Prostate gland (tissue), 2 donors: ENCODE results near the gene IRGQ. TPM values are rescaled to one million over a fixed set of nuclear protein-coding genes. Genes with fewer than 3 reads are reported as not detected.
"Not testable (repeated sequence)": the region's sequence is repeated elsewhere in the genome, so short reads cannot be mapped to it uniquely, and the experiment has no call there.

Source experiments
- DNase-seq: peaks from one replicate; pipeline ENCODE4 v3.0.0-alpha.2; 2019; ENCODE audit warnings: low spot score
- H3K27ac ChIP-seq, 2 donors: fragments of 200-600 bp; sonication (generic); 2 replicates each; pipeline ENCODE4 v1.5.1; 2017 to 2019
- H3K27me3 ChIP-seq: fragments of 200-600 bp; sonication (generic); replicated peaks from 2 replicates; pipeline ENCODE4 v1.5.1; 2019; ENCODE audit not compliant: insufficient read depth
- H3K36me3 ChIP-seq, 2 donors: fragments of 200-600 bp; sonication (generic); 1 replicate in 1 of 2; 2 replicates in 1 of 2; pipeline versions ENCODE4 v1.5.1 to v1.8.1; 2017 to 2019
- H3K4me1 ChIP-seq: fragments of 200-600 bp; sonication (generic); replicated peaks from 2 replicates; pipeline ENCODE4 v1.5.1; 2019
- H3K4me3 ChIP-seq, 2 donors: fragments of 200-600 bp; sonication (generic); 2 replicates each; pipeline ENCODE4 v1.5.1; 2017 to 2019
- H3K9me3 ChIP-seq: fragments of 200-600 bp; sonication (generic); 2 replicates; pipeline ENCODE4 v1.5.1; 2017
- POLR2A ChIP-seq: fragments of 450-650 bp; IDR thresholded peaks from one replicate; pipeline ENCODE4 v1.6.1; 2016; ENCODE audit warnings: antibody characterized with exemption, mild to moderate bottlenecking
- POLR2AphosphoS5 ChIP-seq: sonication (generic); formaldehyde crosslinking; IDR thresholded peaks from one replicate; pipeline ENCODE4 v1.6.1; 2017; ENCODE audit warnings: antibody characterized with exemption
- WGBS: methylation state at CpG from one replicate; pipeline ENCODE4 v1.1.5; 2018; 5-methylcytosine and 5-hydroxymethylcytosine counted together
- intact Hi-C: fragments of 100-400 bp; cut with DNase I; formaldehyde crosslinking; loops from one replicate; pipeline ENCODE4 v1.14.2; 2022
- total RNA-seq, 2 donors: library from RNA; depleted of rRNA; stranded (reverse); fragments of >200 nt; gene quantifications; one replicate each; pipeline ENCODE4 v1.1.0, GENCODE V29; 2016
- TF ChIP-seq, protein P1 (sequence below), 4 experiments: fragments of 200-600 bp in 2 of 4; fragments of 450-650 bp in 2 of 4; sonication (generic) in 2 of 4; IDR thresholded peaks; 1 replicate in 3 of 4; 2 replicates in 1 of 4; pipeline ENCODE4 v1.5.1; 2016 to 2019; ENCODE audit warnings: antibody characterized with exemption in 4 of 4, mild to moderate bottlenecking in 2 of 4, moderate library complexity in 2 of 4

The IRGQ gene
- total RNA-seq, 2 donors from 2014 or later = 28.3 to 30.4 TPM

DNA sequence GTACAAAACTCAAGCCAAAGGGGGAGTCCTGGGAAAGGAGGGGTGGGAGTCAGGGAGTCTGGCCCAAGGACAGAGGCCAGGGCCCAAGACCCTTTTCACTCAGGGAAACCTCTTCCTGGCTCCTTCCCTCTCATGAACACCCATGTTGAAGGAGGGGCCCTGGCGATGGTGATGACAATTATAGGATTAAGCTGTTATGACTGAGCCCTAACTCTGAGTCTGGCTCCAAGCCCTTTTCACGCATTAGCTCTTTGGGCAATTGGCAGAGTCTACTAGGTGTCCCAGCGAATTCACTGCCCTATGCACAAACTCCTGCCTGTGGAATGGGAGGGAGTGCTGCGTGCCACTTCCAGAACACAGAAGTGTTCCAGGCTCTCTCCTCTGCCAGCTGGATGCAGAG is 42.3 kb downstream of the IRGQ start:
- Histone ChIP-seq H3K27me3 (no peaks in the 10 kb centered on the region), H3K4me1 (no peaks in the 10 kb centered on the region), H3K4me3 (no peak overlapping the region), H3K36me3 (peaks cover 6 to 11% of the 10 kb centered on the region in 2 donors), H3K27ac (no peak overlapping the region), H3K9me3 (no peaks in the 10 kb centered on the region)
- intact Hi-C loops = no loop called here
- WGBS = 86% methylated on average over 4 of the region's 4 CpGs
- DNase-seq = no peak
- TF ChIP-seq POLR2AphosphoS5 (no peak), POLR2A (no peak)
- TF ChIP-seq, protein P1, sequence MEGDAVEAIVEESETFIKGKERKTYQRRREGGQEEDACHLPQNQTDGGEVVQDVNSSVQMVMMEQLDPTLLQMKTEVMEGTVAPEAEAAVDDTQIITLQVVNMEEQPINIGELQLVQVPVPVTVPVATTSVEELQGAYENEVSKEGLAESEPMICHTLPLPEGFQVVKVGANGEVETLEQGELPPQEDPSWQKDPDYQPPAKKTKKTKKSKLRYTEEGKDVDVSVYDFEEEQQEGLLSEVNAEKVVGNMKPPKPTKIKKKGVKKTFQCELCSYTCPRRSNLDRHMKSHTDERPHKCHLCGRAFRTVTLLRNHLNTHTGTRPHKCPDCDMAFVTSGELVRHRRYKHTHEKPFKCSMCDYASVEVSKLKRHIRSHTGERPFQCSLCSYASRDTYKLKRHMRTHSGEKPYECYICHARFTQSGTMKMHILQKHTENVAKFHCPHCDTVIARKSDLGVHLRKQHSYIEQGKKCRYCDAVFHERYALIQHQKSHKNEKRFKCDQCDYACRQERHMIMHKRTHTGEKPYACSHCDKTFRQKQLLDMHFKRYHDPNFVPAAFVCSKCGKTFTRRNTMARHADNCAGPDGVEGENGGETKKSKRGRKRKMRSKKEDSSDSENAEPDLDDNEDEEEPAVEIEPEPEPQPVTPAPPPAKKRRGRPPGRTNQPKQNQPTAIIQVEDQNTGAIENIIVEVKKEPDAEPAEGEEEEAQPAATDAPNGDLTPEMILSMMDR (IDR thresholded peaks at IDR 0.05) = no peak

DNA sequence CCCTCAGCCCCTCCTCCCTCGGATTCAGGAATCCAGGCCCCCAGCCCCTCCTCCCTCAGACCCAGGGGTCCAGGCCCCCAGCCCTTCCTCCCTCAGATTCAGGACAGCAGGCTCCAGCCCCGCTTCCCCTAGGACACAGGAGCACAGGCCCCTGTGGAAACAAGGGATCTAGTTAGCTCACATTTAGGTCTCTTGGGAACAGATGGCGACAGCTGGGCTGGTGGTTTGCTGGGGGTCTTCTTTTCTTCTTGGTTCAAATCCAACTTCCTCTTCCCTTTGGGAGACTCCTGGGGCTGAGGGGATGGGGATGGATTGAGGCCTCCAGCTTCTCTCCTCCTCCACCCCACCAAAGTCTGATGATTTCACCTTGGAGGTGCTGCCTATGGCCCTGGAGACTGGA is 43.3 kb downstream of the IRGQ start:
- Histone ChIP-seq H3K4me1 (no peaks in the 10 kb centered on the region), H3K4me3 (no peak overlapping the region), H3K9me3 (no peaks in the 10 kb centered on the region), H3K36me3 (peaks cover 6 to 11% of the 10 kb centered on the region in 2 donors), H3K27me3 (no peaks in the 10 kb centered on the region), H3K27ac (no peak overlapping the region)
- intact Hi-C loops = no loop called here
- WGBS = 96% methylated on average over 3 of the region's 3 CpGs
- no peak for DNase-seq
- TF ChIP-seq POLR2AphosphoS5 (no peak), POLR2A (no peak)
- TF ChIP-seq, protein P1 (IDR thresholded peaks at IDR 0.05) = no peak

DNA sequence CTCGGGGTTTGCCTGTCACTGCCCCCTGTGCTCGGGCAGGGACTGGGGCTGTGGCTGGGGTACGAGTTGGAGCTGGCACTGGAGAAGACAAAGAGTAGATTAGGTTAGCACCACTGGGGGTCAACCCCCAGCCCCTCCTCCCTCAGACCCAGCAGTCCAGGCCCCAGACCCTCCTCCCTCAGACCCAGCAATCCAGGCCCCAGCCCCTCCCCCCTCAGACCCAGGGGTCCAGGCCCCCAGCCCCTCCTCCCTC is 43.8 kb downstream of the IRGQ start:
- Histone ChIP-seq H3K4me1 (no peaks in the 10 kb centered on the region), H3K27me3 (no peaks in the 10 kb centered on the region), H3K9me3 (no peaks in the 10 kb centered on the region), H3K4me3 (no peak overlapping the region), H3K27ac (no peak overlapping the region), H3K36me3 (peaks cover 6 to 11% of the 10 kb centered on the region in 2 donors)
- no peak for DNase-seq
- 86% methylated on average over 3 of the region's 3 CpGs for WGBS
- intact Hi-C loops = no loop called here
- TF ChIP-seq POLR2A (no peak), POLR2AphosphoS5 (no peak)
- TF ChIP-seq, protein P1 (IDR thresholded peaks at IDR 0.05) = no peak

- DNase-seq = no peak
- Histone ChIP-seq H3K4me1 (no peaks in the 10 kb centered on the region), H3K4me3 (no peak overlapping the region), H3K27ac (no peak overlapping the region), H3K27me3 (no peaks in the 10 kb centered on the region), H3K36me3 (peaks cover 6 to 11% of the 10 kb centered on the region in 2 donors), H3K9me3 (no peaks in the 10 kb centered on the region)
- intact Hi-C loops = no loop called here
- TF ChIP-seq POLR2A = no peak
- TF ChIP-seq POLR2AphosphoS5 = no peak
- TF ChIP-seq, protein P1 (IDR thresholded peaks at IDR 0.05) = no peak
- WGBS = 96% methylated on average over 23 of the region's 23 CpGs
These were observed 44.3 kb downstream of the IRGQ start for GRCh38 chr19:43551399-43552197.

DNA sequence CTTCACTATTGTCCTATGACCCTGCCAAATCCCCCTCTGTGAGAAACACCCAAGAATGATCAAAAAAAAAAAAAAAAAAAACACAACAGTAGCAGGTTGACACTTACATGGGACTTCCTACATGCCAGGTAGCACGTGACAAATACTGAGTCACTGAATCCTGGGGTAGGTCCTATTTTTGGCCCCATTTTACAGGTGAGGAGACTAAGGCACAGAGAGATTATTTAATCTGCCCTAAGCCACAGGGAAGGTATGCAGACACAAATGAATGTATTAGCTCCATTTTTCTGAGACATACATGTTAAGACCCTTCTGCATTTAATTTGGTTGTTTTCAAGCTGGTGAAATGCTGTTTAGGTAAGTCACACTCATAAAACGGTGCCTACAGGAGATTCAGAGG is 47.2 kb downstream of the IRGQ start:
- Histone ChIP-seq H3K4me1 (no peaks in the 10 kb centered on the region), H3K36me3 (peaks cover 7 to 15% of the 10 kb centered on the region in 2 donors), H3K27ac (no peak overlapping the region), H3K9me3 (no peaks in the 10 kb centered on the region), H3K27me3 (no peaks in the 10 kb centered on the region), H3K4me3 (no peak overlapping the region)
- 90% methylated on average over 2 of the region's 2 CpGs for WGBS
- TF ChIP-seq POLR2A (no peak), POLR2AphosphoS5 (no peak)
- TF ChIP-seq, protein P1 (IDR thresholded peaks at IDR 0.05) = no peak
- no peak for DNase-seq
- intact Hi-C loops = no loop called here

DNA sequence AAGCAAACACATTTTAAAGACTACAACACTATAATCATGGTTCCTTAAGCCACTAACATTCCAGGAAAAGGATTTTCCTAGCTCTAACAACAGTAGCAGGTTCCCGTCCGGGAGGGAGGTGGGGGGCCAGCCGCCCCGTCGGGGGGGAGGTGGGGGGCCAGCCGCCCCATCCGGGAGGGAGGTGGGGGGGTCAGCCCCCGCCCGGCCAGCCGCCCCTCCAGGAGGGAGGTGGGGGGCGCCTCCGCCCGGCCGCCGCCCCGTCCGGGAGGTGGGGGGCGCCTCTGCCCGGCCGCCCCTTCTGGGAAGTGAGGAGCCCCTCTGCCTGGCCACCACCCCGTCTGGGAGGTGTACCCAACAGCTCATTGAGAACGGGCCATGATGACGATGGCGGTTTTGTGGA is 48.0 kb downstream of the IRGQ start:
- H3K27me3 ChIP-seq, H3K4me3 ChIP-seq, H3K9me3 ChIP-seq, DNase-seq, H3K27ac ChIP-seq, intact Hi-C loops, H3K4me1 ChIP-seq: not testable (repeated sequence)
- 89% methylated on average over 15 of the region's 24 CpGs for WGBS
- peaks cover 11 to 18% of the 10 kb centered on the region in 2 donors for H3K36me3 ChIP-seq
